ENCODE measurements around the gene TMEM217.
A peak's percentile ranks its signal among the peaks of the same experiment; 100 is the strongest.

The TMEM217 gene

GRCh38 chr6:37279366-37280134 lies 21.6 kb upstream of the TMEM217 start:
- no peak for DNase-seq

- no peak for DNase-seq
Observed at GRCh38 chr6:37277001-37277409, 19.1 kb upstream of the TMEM217 start.

GRCh38 chr6:37275350-37275749 lies 17.4 kb upstream of the TMEM217 start:
- no peak for DNase-seq

GRCh38 chr6:37273690-37274089 lies 15.7 kb upstream of the TMEM217 start:
- no peak for DNase-seq

- no peak for DNase-seq
Observed at GRCh38 chr6:37272834-37273566, 15.1 kb upstream of the TMEM217 start.

- DNase-seq: no peak
Observed at GRCh38 chr6:37269105-37269504, 11.2 kb upstream of the TMEM217 start.

GRCh38 chr6:37265860-37266259 lies 7.9 kb upstream of the TMEM217 start:
- no peak for DNase-seq

GRCh38 chr6:37265001-37265400 lies 7.1 kb upstream of the TMEM217 start:
- DNase-seq: no peak

- DNase-seq: peak; percentile 8
Observed at GRCh38 chr6:37262446-37263026, 4.6 kb upstream of the TMEM217 start.

- no peak for DNase-seq
Observed at GRCh38 chr6:37261198-37261597, 3.3 kb upstream of the TMEM217 start.

GRCh38 chr6:37260444-37260843 lies 2.5 kb upstream of the TMEM217 start:
- DNase-seq: no peak

- DNase-seq: no peak
Observed at GRCh38 chr6:37260040-37260439, 2.1 kb upstream of the TMEM217 start.

GRCh38 chr6:37259191-37259590 lies 1.2 kb upstream of the TMEM217 start:
- DNase-seq: no peak

GRCh38 chr6:37258405-37259105 lies 611 bp upstream of the TMEM217 start:
- DNase-seq: no peak

- no peak for DNase-seq
Observed at GRCh38 chr6:37257320-37257633, 667 bp downstream of the TMEM217 start.

GRCh38 chr6:37256692-37257319 lies 1.1 kb downstream of the TMEM217 start:
- no peak for DNase-seq

GRCh38 chr6:37254881-37255280 lies 3.1 kb downstream of the TMEM217 start:
- no peak for DNase-seq

GRCh38 chr6:37253486-37254007 lies 4.4 kb downstream of the TMEM217 start:
- no peak for DNase-seq

- DNase-seq: no peak
Observed at GRCh38 chr6:37251211-37251780, 6.6 kb downstream of the TMEM217 start.

GRCh38 chr6:37244430-37245310 lies 13.3 kb downstream of the TMEM217 start:
- DNase-seq: peak; percentile 98

GRCh38 chr6:37243816-37244370 lies 14.1 kb downstream of the TMEM217 start:
- no peak for DNase-seq
